DMS79 (cell line): ENCODE measurements around the gene HHAT.

Experiments
- DNase-seq: peaks from one replicate; lab custom pipeline; 2025; lab: John Stamatoyannopoulos, UW

HHAT gene

GRCh38 chr1:210600421-210601159 lies 271.9 kb downstream of the HHAT start:
- no peak for DNase-seq

GRCh38 chr1:210603123-210603522 lies 274.4 kb downstream of the HHAT start:
- no peak for DNase-seq

GRCh38 chr1:210605099-210605498 lies 276.4 kb downstream of the HHAT start:
- DNase-seq: no peak

- no peak for DNase-seq
These were observed 278.7 kb downstream of the HHAT start for GRCh38 chr1:210607361-210607760.

- DNase-seq: no peak
These were observed 280.1 kb downstream of the HHAT start for GRCh38 chr1:210608767-210609166.

GRCh38 chr1:210616356-210616755 lies 287.7 kb downstream of the HHAT start:
- DNase-seq: no peak

GRCh38 chr1:210617293-210617692 lies 288.6 kb downstream of the HHAT start:
- DNase-seq: no peak

- no peak for DNase-seq
These were observed 289.7 kb downstream of the HHAT start for GRCh38 chr1:210618369-210618768.

GRCh38 chr1:210620867-210621488 lies 292.3 kb downstream of the HHAT start:
- no peak for DNase-seq

- no peak for DNase-seq
These were observed 293.0 kb downstream of the HHAT start for GRCh38 chr1:210621712-210622111.

- no peak for DNase-seq
These were observed 296.0 kb downstream of the HHAT start for GRCh38 chr1:210624722-210625121.

GRCh38 chr1:210625715-210626114 lies 297.0 kb downstream of the HHAT start:
- DNase-seq: no peak

- no peak for DNase-seq
These were observed 297.6 kb downstream of the HHAT start for GRCh38 chr1:210626341-210626740.

- DNase-seq: peak; percentile 85
These were observed 299.1 kb downstream of the HHAT start for GRCh38 chr1:210627755-210628154.

GRCh38 chr1:210629276-210629675 lies 300.6 kb downstream of the HHAT start:
- DNase-seq: no peak

- no peak for DNase-seq
These were observed 302.7 kb downstream of the HHAT start for GRCh38 chr1:210631399-210631798.

GRCh38 chr1:210633140-210633539 lies 304.4 kb downstream of the HHAT start:
- no peak for DNase-seq

- DNase-seq: no peak
These were observed 304.9 kb downstream of the HHAT start for GRCh38 chr1:210633636-210634035.

- no peak for DNase-seq
These were observed 306.4 kb downstream of the HHAT start for GRCh38 chr1:210635108-210635507.

- DNase-seq: no peak
These were observed 312.9 kb downstream of the HHAT start for GRCh38 chr1:210641582-210641981.

GRCh38 chr1:210645582-210646257 lies 317.0 kb downstream of the HHAT start:
- DNase-seq: no peak

- no peak for DNase-seq
These were observed 317.5 kb downstream of the HHAT start for GRCh38 chr1:210646258-210646616.
